NCI-H2081 treated with DMSO at 0.1 percent for 48 hours (cell line): ENCODE measurements around the gene CIPC.
A peak's percentile ranks its signal among the peaks of the same experiment; 100 is the strongest.

Experiments
- DNase-seq: peaks from one replicate; lab custom pipeline; 2025; lab: John Stamatoyannopoulos, UW

The CIPC gene, protein sequence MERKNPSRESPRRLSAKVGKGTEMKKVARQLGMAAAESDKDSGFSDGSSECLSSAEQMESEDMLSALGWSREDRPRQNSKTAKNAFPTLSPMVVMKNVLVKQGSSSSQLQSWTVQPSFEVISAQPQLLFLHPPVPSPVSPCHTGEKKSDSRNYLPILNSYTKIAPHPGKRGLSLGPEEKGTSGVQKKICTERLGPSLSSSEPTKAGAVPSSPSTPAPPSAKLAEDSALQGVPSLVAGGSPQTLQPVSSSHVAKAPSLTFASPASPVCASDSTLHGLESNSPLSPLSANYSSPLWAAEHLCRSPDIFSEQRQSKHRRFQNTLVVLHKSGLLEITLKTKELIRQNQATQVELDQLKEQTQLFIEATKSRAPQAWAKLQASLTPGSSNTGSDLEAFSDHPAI

DNA sequence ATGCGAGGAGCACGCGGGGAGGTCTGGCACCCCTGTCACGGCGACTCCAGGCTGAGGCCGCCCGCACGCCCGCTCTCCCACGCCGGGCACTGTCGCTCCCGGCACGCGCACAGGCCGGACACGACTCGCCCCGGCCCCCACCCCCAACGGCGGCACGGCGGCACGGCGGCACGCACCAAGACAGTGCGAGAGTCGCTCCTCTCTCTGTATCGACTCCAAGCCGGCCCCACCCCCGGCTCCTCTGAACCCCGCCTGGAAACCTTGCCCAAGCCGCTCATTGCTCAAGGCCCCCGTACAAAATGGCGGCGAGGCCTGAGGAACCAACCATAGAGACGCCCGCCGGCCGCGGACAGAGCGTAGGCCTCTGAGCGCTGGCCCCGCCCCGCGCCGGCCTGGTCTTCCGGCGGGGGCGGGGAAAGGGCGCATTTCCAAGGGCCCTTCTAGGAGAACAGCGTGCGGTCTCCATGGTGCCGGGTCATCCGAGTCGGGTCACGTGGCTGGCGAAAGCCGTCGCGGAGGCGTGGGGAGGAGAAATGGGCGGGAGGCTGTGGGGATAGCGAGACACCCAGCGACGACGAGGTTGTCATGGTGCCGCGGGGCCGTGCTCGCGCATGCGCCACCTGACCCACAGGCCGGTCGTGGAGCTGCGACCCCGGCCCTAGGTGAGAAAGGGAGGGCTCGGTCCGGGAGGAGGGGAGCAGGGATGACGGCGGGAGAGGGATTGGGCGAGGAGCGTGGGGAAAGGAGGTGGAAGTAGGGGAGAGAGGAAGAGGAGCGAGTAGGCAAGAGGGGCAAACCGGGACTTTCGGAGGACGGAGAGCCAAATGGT is at the start of gene CIPC:
Gene CIPC, plus strand, starts transcription at position 559 of the 829 bp plus-strand sequence. CDS start 7,451 bp downstream, outside the sequence.
- DNase-seq: peak; percentile 96

DNA sequence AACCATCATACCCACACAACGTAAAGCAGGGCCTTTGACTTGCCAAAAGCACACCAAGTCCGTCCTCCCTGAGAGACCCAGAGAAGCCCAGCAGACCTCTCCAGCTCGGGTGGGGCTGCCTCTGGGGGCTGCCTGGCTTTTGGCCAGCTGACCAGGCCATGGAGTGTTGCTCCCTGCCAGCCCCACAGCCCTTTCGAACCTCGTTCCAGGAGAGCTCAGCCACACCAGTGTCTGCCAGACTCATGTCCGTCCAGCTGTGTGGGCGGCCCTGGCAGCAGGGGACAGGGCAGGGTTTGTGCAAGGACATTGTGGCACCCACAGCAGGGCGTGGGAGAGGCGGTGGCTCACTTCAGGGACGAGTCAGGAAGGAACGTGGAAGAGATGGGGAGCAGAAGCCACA is 46.9 kb upstream of the CIPC start:
- no peak for DNase-seq

DNA sequence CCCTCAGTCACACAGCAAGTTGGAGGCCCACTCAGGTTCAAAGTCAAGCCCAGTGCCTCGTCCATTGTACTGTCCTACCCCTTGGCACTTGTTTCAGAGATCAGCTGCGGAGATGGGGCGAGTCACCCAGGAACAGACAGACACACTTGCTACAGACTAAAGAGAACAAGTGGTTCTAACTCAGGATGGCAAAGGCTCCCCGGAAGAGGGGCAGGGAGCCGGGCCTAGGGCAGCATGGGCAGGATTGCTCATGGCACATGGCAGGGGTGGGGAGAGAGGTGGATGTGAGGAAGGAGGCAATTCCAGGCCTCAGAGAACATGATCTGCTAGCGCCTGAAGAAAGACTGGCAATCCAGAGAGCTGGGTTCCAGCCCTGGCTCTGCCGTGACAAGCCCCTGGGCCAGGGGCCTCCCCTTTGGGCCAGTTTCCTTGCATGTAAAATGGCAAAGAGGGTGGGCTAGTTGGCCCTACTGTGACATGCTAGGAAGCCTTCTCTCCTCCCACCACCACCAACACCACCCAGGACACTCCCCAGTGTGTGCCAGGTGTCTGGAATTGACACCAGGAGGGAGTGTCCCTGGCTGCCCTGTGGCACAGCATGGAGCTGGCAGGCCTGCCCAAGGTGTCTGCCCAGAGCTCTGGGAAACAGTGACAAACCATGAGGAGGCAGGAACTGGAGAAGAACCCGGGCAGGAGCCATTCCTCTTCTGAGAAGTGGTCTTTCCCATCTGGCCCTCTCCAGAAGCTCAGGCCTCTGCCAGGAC is 45.6 kb upstream of the CIPC start:
- DNase-seq: no peak

DNA sequence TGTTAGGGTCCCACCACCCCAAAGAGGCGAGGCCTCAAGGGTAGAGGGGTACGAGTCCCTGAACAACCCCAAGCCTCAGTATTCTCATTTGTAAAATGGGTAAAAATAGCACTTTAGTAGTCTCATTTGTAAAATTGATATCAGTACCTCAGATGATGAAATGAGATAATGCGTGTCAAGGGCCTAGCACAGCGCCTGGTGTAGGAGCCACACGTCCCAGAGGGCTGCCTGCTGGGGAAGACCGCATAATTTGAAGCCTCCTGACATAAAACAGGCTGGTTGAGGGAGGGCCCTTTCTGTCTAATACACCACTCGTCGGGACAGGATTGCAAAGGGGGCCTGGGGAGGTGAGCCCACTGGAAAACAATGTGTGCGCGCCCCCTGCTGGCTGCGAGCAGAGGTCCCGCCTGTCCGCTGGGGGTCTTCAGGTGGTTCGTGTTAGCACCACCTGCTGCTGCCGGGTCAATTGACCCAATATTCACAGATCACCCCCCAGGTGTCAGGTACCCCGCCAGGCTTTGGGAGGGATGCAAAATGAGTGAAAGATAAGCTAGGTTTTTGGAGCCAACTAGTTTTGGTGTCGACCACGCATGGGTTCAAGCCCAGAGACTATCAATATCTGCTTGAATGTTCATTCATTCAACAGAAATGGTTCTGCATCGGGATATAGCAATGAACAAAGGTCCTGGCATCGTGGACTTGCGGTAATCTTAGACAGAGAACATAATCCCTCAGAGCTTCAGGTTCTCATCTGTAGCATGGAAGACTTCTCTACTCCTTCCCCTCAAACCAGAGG is 44.8 kb upstream of the CIPC start:
- DNase-seq: no peak

DNA sequence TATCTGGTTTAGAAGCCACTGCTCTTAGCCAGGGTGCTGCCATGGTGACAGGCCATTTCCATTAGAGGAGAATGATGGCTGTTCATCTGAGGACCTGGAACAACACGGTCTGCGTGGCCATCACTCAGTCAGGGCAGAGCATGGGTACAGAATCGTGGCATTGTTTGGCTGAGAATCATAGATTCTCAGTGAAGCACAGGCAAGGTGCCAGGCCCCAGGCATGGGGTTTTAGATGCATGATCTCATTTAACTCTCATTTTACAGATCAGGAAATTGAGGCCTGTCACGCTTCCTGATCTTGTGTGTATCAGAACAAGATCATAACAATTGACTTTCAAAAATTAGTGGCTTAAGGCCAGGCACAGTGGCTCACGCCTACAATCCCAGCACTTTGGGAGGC is 42.8 kb upstream of the CIPC start:
- DNase-seq: no peak

DNA sequence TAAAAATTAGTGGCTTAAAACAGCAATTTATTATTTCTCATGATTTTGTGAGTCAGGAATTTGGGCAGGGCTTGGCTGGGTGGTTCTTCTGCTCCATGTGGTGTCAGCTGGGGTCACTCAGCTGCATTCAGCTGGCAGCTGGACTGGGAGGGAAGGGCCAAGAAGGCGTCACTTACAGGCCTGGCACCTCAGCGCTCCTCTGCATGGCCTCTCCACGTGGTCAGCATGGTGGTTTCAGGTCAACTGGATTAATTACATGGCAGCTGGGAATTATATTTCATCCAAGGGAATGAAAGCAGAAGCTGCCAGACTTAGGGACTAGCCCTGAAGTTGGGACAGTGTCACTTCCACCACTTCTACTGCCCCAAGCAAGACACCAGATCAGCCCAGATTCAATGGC is 42.1 kb upstream of the CIPC start:
- DNase-seq: no peak

DNA sequence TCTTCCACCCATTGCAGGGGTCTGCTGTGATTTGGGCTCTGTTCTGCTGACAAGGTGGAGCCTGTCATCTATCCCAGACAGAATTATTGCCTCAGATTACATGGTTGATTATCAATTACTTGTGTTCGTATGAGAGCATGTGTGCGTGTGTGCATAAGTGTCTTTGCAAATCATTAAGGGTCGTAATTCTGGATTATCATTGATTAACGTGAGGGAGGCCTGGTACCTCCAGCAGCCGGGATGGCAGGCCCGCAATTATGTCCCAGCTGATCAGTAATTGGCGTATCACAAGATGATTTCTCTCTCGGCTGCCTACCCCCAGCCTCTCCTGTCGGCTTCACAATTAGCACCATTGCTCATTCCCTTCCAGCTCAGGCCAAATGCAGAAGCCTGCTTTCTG is 39.9 kb upstream of the CIPC start:
- no peak for DNase-seq

DNA sequence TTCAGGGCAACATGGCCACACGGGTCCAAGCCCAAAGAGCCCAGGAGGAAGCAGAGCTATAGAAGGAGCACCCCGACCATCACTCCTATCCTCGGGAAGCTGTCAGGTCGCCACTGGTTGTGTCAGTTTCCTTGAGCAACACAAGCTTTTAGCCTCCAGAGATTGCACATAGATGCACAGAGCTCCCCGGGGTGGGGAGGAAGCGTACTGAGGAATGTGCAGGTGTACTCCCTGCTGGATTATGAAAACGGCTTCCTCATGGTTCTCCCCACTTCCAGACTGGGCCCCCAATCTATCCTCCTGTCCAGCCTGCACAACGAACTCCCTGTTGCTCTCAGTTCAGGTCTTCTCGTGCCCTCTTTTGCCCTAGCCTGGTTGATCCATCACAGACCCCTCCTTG is 39.3 kb upstream of the CIPC start:
- no peak for DNase-seq

DNA sequence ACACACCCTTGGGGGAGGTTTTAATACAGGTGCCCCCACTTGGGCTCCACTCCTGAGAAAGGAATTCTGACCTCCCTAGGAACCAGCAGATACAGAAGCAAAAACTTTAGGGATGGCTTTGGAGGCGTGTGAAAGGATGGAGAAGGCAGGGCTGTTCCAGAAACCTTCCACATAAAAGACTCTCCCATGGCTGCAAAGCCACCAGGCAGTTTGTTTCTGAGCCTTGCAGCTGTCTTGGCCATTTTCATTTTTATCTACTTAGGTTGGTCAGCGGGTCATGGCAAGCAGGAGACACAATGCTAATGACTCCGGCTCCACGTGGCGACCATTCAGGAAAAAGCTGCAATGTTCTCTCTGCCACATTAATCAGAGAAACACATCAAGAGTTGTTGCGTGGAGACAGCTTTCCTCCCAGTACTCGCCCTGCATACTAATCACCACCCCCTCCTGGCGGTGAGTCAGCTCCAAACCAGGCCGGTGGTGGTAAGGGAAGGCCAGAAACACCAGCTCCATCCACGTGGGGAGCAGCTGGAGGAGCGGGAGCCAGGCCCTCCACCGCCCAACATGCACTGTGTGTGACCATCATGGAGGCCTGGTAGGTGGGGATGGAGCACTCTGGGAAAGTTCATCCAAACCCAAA is 38.7 kb upstream of the CIPC start:
- no peak for DNase-seq

DNA sequence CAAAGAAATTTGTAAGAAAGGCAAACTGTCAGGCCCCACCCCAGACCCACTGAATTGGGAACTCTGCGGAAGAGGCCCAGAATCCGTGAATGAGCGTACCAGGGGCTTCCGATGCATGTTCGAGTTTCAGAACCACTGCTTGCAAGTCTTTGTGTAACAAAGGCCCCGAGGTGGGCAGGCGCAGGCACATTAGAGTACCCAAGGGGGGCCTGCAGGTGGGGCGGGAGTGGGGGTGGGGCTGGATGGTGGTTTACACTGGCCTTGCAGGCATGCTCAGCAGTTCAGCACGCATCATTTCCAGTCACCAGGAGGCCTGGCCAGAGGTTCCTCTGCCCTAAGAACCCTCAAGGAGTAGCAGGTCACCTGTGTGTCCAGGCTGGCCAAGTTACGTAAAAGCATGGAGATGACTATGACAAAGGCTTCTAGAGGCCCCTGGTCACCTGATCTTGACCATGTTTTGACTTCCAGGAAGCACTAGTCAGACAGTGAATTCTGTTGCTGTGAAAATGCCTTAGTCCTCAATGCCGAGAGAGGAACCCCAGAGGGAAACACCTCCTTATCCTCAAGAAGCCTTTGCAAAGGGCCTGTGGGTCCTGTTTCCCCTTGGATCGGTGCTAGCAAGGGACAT is 36.3 kb upstream of the CIPC start:
- no peak for DNase-seq

DNA sequence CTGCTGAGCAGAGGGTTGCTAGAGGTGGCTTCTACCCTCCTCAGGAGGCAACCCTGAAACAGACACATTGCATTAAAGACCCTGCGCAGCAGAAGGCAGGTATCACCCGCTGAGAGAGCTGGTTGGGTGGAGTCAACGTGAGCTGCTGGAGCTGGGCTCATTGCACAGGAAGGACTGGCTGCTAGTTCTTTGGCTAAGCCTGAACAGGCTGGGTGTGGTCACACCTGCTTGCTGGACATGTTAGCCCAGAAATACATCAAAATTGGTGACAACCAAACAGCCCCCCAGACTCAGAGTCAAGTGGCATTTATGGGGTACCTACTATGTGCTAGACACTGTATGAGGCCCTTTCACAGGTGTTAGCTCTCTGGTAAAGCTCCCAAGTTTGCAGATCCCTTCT is 35.8 kb upstream of the CIPC start:
- no peak for DNase-seq

DNA sequence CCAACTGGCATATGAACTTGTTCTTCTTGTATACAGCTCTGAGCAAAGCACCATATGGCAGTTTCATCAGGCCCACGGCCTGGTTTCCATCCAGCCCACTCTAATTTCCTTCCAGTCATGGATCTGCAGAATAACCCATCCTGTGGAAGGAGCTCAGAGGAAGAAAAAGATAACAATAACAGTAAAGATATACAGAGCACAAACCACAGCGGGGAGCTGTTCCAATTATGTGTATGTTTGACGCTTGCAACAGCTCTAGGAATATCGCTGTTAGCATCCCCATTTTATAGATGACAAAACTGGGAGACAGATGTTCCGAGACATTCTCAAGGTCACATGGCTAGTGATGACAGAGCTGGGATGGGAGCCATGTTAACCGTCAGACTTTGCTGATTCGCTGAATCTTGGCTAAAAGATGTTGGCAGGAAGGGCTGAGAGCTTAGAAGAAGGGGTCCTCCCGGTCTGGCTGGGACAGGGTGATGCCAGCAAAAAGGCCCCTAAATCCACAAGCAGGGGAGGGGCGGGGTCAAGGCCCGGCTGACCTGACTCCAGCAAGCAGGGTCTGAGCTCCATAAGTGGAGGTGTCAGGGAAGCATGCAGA is 34.4 kb upstream of the CIPC start:
- DNase-seq: no peak

DNA sequence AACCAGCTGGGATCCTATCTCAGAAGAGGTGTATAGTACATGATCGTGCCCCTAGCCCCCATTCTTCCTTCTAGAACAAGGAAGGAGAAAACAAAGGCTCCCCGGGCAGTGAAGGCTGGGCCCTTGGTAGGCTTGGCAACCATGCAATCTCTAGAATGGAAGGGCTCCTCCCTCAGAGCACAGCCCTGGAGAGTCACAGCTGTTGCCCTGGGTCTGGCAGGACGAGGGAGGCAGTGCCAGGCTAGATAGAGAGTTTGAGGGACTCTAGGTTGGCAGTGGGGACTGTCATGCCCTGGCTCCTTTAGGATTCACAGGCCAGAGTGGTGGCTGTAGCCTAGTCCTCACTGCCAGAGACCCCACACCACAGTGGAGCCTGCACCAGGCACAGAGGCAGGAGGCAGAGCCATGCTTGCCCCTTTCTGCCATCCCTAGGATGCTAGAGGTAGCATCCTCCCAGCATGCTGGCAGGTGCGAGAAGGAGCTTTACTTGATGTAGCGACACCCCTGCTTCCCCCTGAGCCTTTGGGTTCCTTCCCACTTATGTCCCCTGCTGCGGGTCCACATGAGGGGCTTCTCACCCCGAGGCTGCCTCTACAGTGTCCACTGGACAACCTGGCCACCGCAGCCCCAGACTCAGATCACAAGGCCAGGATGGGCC is 33.4 kb upstream of the CIPC start:
- DNase-seq: no peak

DNA sequence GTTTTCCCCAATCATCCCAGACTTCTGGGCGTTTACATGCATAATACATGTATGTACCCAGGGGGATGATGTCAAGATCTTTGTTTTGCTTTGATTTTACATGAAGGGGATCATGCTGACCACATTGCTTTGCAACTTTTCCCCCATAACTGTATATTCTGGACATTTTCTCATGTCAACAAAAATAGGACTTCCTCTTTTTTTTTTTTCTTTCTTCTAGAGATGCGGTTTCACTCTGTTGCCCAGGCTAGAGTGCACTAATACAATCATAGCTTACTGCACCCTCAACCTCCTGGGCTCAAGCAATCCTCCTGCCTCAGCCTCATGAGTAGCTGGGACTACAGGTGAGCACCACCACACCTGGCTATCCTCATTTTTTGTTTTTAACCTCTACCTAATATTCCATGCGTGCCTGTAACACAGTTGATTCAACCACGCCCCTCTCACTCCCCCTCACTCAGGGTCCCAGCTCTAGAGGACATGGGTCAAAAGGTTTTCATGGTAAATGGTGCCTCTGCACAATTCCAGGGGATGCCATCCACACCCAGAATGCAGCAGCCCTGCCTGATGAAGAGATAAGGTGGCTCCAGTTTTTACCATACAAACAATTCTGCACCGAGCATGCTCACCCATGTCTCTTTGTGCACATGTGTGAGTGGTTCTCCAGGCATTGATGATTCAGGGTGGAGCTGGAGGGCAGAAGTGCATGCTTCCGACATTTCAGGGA is 32.0 kb upstream of the CIPC start:
- no peak for DNase-seq

DNA sequence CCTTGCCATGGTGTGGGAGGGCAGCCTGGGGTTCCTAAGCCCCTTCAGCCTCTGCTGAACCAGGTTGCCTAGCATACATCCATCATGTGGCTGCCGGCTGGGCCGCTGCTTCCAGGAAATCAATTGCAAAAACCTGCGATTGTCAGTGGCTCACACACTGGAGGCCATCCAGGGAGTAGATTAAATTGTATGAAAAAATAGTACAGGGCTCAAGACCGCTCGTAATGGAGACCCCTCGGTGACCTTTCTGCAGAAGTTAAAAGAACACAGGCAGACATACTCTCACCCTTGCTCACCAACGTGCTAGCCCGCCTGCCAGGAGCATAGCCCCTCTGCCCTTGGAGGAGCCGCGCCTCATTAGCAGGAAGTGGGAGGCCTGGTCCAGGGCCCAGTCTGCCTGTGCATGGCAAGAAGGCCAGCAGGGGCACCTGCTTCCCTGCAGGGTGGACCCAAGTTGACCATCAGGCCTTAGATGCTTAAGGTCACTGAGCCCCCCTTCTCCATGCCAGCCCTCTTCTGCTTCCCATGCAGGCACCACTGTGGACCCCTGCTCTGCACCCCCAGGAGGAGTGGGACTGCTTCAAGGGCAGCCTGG is 31.4 kb upstream of the CIPC start:
- no peak for DNase-seq

DNA sequence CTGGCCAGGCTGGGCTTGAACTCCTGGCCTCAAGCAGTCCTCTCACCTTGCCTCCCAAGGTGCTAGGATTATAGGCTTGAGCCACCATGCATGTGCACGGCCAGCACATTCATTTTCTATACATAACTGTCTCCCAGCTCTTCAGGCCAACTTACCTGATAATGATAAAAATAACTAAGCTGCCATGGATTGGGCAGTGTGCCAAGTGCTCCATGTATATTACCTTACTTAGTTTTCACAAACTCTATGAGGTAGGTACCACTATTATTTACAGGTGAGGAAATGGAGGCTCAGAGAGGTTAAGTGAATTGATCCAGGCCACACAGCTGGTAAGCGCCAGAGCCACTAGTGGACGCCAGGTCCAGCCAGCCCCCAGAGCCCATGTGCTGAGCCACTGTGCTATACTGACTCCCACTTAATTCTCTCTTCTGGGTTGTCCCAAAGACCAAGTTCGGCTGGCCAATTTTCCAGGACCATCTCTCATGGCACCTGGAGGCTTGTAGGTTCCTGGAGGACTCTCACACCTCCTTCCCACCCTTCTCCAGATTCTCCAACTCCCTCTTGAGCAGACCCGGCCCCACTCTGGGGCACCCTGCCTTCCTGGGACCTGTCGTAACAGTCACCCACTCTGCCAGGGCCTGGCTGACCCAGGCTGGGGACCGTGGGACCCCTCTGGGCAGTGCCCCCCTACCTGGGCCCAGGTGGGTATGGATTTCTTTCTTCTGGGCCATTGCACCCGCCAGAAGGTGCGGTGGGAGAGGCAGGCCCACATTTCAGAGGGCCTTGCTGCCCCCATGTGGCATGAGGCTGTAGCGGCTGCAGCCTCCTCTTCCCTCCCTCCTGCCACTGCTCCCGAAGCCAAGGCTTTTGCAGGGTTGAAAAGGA is 30.2 kb upstream of the CIPC start:
- peak; percentile 20 for DNase-seq

DNA sequence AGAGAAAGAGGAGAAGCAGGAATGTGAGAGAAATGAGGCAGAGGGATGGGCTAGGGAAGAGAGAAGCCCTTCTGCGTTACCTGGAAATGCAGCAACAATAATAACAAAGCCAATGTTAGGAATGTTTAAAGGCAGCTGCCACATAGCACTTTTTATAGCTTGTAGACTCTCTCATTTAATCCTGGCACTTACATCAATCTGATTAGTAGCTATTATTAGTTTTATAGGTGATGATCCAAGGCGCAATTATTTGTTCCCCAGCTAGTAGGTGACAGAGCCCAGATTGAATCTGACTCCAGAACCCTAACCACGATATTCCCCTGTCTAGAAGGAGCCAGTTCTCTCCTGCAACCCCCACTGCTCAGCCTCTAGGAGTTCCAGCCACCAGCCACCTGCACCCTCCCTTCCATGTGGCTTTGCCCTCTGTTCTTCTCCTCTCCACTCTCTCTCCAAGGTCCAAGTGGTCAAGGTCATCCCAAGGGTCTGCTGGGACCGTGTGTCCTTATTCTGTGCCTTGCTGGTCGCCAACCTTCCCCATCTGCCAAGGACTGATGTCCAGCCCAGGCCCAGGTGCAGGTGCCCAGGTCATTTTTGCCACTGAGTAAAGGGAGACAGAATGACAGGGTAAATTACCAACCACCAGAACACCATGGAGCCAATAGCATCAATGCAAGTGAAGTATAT is 29.4 kb upstream of the CIPC start:
- no peak for DNase-seq
